OCI-LY3 (cell line): ENCODE results near the gene IPPK.

Source experiments
- EZH2phosphoT487 ChIP-seq: fragments of 200-600 bp; shearing (Covaris generic); IDR thresholded peaks from 2 replicates; pipeline ENCODE4 v1.6.1; 2018; ENCODE audit warnings: antibody characterized with exemption, mixed run types, low read depth
- TF ChIP-seq, protein P1 (sequence below): fragments of 200-600, 300-600 bp; sonication (generic); IDR thresholded peaks from 2 replicates; pipeline ENCODE4 v1.5.1; 2014; ENCODE audit warnings: antibody characterized with exemption, low read length, low read depth

DNA sequence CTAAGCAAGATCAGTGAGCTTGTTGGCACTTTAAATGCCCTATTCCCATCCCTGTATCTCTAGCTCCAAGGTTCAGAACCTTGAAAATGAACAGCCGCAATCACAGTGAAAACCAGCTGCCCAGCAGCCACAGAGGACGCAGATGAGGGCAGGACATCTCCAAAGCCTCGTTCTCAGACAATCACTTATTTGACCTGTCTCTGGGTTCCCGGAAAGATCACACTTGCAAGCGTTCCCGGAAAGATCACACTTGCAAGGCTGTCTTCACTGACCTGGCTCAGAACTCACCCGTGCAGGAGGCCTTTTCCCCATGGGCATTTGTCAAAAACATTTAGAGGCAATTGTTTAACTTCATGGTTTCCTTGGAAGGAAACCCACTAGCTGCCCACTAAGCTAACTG lies 25.7 kb downstream of the IPPK start:
- TF ChIP-seq, protein P1, sequence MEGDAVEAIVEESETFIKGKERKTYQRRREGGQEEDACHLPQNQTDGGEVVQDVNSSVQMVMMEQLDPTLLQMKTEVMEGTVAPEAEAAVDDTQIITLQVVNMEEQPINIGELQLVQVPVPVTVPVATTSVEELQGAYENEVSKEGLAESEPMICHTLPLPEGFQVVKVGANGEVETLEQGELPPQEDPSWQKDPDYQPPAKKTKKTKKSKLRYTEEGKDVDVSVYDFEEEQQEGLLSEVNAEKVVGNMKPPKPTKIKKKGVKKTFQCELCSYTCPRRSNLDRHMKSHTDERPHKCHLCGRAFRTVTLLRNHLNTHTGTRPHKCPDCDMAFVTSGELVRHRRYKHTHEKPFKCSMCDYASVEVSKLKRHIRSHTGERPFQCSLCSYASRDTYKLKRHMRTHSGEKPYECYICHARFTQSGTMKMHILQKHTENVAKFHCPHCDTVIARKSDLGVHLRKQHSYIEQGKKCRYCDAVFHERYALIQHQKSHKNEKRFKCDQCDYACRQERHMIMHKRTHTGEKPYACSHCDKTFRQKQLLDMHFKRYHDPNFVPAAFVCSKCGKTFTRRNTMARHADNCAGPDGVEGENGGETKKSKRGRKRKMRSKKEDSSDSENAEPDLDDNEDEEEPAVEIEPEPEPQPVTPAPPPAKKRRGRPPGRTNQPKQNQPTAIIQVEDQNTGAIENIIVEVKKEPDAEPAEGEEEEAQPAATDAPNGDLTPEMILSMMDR = no peak
- no peak for TF ChIP-seq EZH2phosphoT487
